H1 (cell line): ENCODE results near the gene GALNT12. TPM values are rescaled to one million over a fixed set of nuclear protein-coding genes. Genes with fewer than 3 reads are reported as not detected.

ENCODE experiments used
- CTCF ChIA-PET: fragments of 300-600 bp; sonication (Branson Sonifier 250); formaldehyde crosslinking; loops from one replicate; lab custom pipeline; 2021; ENCODE audit not compliant: partially characterized antibody; lab: Charles Lee
- POLR2A ChIA-PET: fragments of 300-600 bp; sonication (Branson Sonifier 250); formaldehyde crosslinking; loops from one replicate; lab custom pipeline; 2021; ENCODE audit warnings: inconsistent platforms; ENCODE audit not compliant: partially characterized antibody; lab: Charles Lee
- DNase-seq, 2 experiments: peaks; one replicate each; pipeline versions ENCODE4 v3.0.0 to v3.0.0-alpha.2; 2010 to 2022; ENCODE audit warnings: low spot score in 2 of 2, low read depth in 1 of 2, mixed read lengths in 1 of 2
- FAIRE-seq: peaks from 2 replicates; lab custom pipeline; 2011; peaks lifted over from hg19 to GRCh38; lab: Jason Lieb, UNC
- H2AFZ ChIP-seq: 2 replicates; pipeline ENCODE4 v1.8.1; 2012; ENCODE audit warnings: low read length, inconsistent platforms
- H2AK5ac ChIP-seq: 2 replicates; pipeline ENCODE4 v1.6.1; 2013; ENCODE audit warnings: low read depth, low read length
- H2BK120ac ChIP-seq: replicated peaks from 2 replicates; pipeline ENCODE3; 2013; ENCODE audit warnings: low read depth, low read length, inconsistent platforms
- H2BK12ac ChIP-seq: 2 replicates; pipeline ENCODE4 v1.6.1; 2013; ENCODE audit warnings: low read depth, low read length
- H2BK15ac ChIP-seq: 2 replicates; pipeline ENCODE4 v1.6.1; 2013; ENCODE audit warnings: low read length
- H2BK20ac ChIP-seq: 2 replicates; pipeline ENCODE4 v1.6.1; 2013; ENCODE audit warnings: low read length
- H2BK5ac ChIP-seq: 2 replicates; pipeline ENCODE4 v1.6.1; 2013; ENCODE audit warnings: low read depth, low read length
- H3K14ac ChIP-seq: 2 replicates; pipeline ENCODE4 v1.6.1; 2013; ENCODE audit warnings: inconsistent platforms; ENCODE audit not compliant: insufficient read length
- H3K18ac ChIP-seq: 2 replicates; pipeline ENCODE4 v1.6.1; 2013; ENCODE audit warnings: low read length; ENCODE audit errors: extremely low read depth
- H3K23ac ChIP-seq: 2 replicates; pipeline ENCODE4 v1.6.1; 2013; ENCODE audit warnings: inconsistent platforms; ENCODE audit not compliant: insufficient read length
- H3K23me2 ChIP-seq: 2 replicates; pipeline ENCODE4 v1.6.1; 2013; ENCODE audit warnings: low read depth, low read length
- H3K27ac ChIP-seq: 2 replicates; pipeline ENCODE4 v1.6.1; 2011; ENCODE audit warnings: low read depth, low read length, inconsistent platforms
- H3K27me3 ChIP-seq, 4 experiments: replicated peaks in 1 of 4; 1 replicate in 1 of 4; 2 replicates in 3 of 4; pipeline versions ENCODE4 v1.6.1 to v1.8.1; 2011 to 2013; ENCODE audit warnings: low read length in 3 of 4, mild to moderate bottlenecking in 3 of 4, inconsistent platforms in 2 of 4, mixed read lengths in 2 of 4, moderate library complexity in 1 of 4; ENCODE audit not compliant: control insufficient read depth in 3 of 4, insufficient read depth in 3 of 4; ENCODE audit errors: extremely low read depth in 1 of 4
- H3K36me3 ChIP-seq, 4 experiments: 2 replicates each; pipeline versions ENCODE4 v1.6.1 to v1.8.1; 2011 to 2013; ENCODE audit warnings: mild to moderate bottlenecking in 4 of 4, low read length in 3 of 4, moderate library complexity in 2 of 4, control low read depth in 1 of 4, inconsistent platforms in 1 of 4; ENCODE audit not compliant: insufficient read depth in 4 of 4, control insufficient read depth in 2 of 4
- H3K4ac ChIP-seq: replicated peaks from 2 replicates; pipeline ENCODE3; 2013; ENCODE audit warnings: low read length, low read depth, mixed read lengths, inconsistent platforms; ENCODE audit not compliant: insufficient read length
- H3K4me1 ChIP-seq, 4 experiments: replicated peaks in 1 of 4; 1 replicate in 1 of 4; 2 replicates in 3 of 4; pipeline versions ENCODE4 v1.6.1 to v1.8.1; 2011 to 2013; ENCODE audit warnings: low read length in 3 of 4, inconsistent platforms in 2 of 4, mixed read lengths in 1 of 4; ENCODE audit not compliant: insufficient read depth in 4 of 4, control insufficient read depth in 3 of 4
- H3K4me2 ChIP-seq, 2 experiments: 2 replicates each; pipeline versions ENCODE4 v1.6.1 to v1.8.1; 2011 to 2013; ENCODE audit warnings: low read depth in 2 of 2, low read length in 2 of 2, control low read depth in 1 of 2, inconsistent platforms in 1 of 2, mild to moderate bottlenecking in 1 of 2; ENCODE audit not compliant: insufficient read depth in 1 of 2
- H3K4me3 ChIP-seq, 4 experiments: fragments of 200-600, 300-600 bp in 1 of 4; sonication (generic), shearing (Covaris generic), sonication (Bioruptor Twin) in 1 of 4; 2 replicates each; pipeline versions ENCODE4 v1.5.1 to v1.8.1; 2011 to 2016; ENCODE audit warnings: low read length in 4 of 4, low read depth in 3 of 4, control low read depth in 2 of 4, inconsistent platforms in 2 of 4, mild to moderate bottlenecking in 2 of 4, mixed read lengths in 1 of 4, moderate library complexity in 1 of 4; ENCODE audit not compliant: insufficient read depth in 2 of 4; ENCODE audit errors: extremely low read depth in 1 of 4
- H3K56ac ChIP-seq: replicated peaks from 2 replicates; pipeline ENCODE3; 2013; ENCODE audit warnings: low read depth, mild to moderate bottlenecking, mixed read lengths, low read length, inconsistent platforms; ENCODE audit not compliant: insufficient read length
- H3K79me1 ChIP-seq: 2 replicates; pipeline ENCODE4 v1.6.1; 2013; ENCODE audit warnings: low read depth, low read length, control low read depth
- H3K79me2 ChIP-seq, 2 experiments: 2 replicates each; pipeline versions ENCODE4 v1.6.1 to v1.8.1; 2012 to 2013; ENCODE audit warnings: low read length in 2 of 2, mild to moderate bottlenecking in 2 of 2, inconsistent platforms in 1 of 2; ENCODE audit not compliant: insufficient read depth in 2 of 2, control insufficient read depth in 1 of 2
- H3K9ac ChIP-seq, 4 experiments: replicated peaks in 1 of 4; 1 replicate in 1 of 4; 2 replicates in 3 of 4; pipeline versions ENCODE4 v1.6.1 to v1.8.1; 2011 to 2013; ENCODE audit warnings: low read depth in 3 of 4, low read length in 3 of 4, control low read depth in 2 of 4, mild to moderate bottlenecking in 2 of 4, moderate library complexity in 2 of 4, inconsistent platforms in 1 of 4; ENCODE audit errors: extremely low read depth in 1 of 4
- H3K9me3 ChIP-seq, 2 experiments: 2 replicates each; pipeline versions ENCODE4 v1.6.1 to v1.8.1; 2012 to 2013; ENCODE audit warnings: mild to moderate bottlenecking in 2 of 2, moderate library complexity in 2 of 2, control low read depth in 1 of 2, inconsistent platforms in 1 of 2, low read depth in 1 of 2, low read length in 1 of 2, mixed read lengths in 1 of 2; ENCODE audit not compliant: insufficient read depth in 2 of 2
- H4K20me1 ChIP-seq, 2 experiments: replicated peaks in 1 of 2; 2 replicates each; pipeline versions ENCODE3 to v1.8.1; 2011 to 2013; ENCODE audit warnings: inconsistent platforms in 2 of 2, low read length in 2 of 2, mild to moderate bottlenecking in 1 of 2; ENCODE audit not compliant: insufficient read depth in 2 of 2, control insufficient read depth in 1 of 2
- H4K5ac ChIP-seq: 2 replicates; pipeline ENCODE4 v1.6.1; 2013; ENCODE audit warnings: low read length, low read depth, mixed read lengths, inconsistent platforms; ENCODE audit not compliant: insufficient read length
- H4K8ac ChIP-seq: 2 replicates; pipeline ENCODE4 v1.8.0; 2013; ENCODE audit warnings: mild to moderate bottlenecking, moderate library complexity, low read length, inconsistent platforms; ENCODE audit not compliant: insufficient read depth; ENCODE audit errors: extremely low read depth
- H4K91ac ChIP-seq: replicated peaks from 2 replicates; pipeline ENCODE3; 2013; ENCODE audit warnings: low read length, mixed read lengths, inconsistent platforms; ENCODE audit not compliant: insufficient read length
- ASH2L ChIP-seq: fragments of 200-600, 300-600 bp; sonication (generic); IDR thresholded peaks from one replicate; pipeline ENCODE4 v1.7.1; 2017; ENCODE audit warnings: low read length
- BCL11A ChIP-seq, 2 experiments: IDR thresholded peaks; one replicate each; pipeline ENCODE4 v1.6.1; 2011; ENCODE audit warnings: low read depth in 2 of 2, low read length in 2 of 2, mild to moderate bottlenecking in 2 of 2
- CBX5 ChIP-seq: fragments of 300-800, 300-1000 bp; sonication (generic); IDR thresholded peaks from 2 replicates; pipeline ENCODE4 v1.7.1; 2016; ENCODE audit warnings: antibody characterized with exemption, low read length, low read depth
- CBX8 ChIP-seq: fragments of 300-800, 300-1000 bp; sonication (generic); IDR thresholded peaks from 2 replicates; pipeline ENCODE4 v1.7.1; 2016; ENCODE audit warnings: low read depth, low read length, borderline replicate concordance
- CHD2 ChIP-seq: IDR thresholded peaks from 2 replicates; pipeline ENCODE4 v1.6.1; 2012; ENCODE audit warnings: low read length, improper control_type of control experiment
- HDAC2 ChIP-seq, 2 experiments: fragments of 300-600 bp in 1 of 2; sonication (generic) in 1 of 2; IDR thresholded peaks; 2 replicates each; pipeline ENCODE4 v1.6.1; 2011 to 2012; ENCODE audit warnings: low read depth in 2 of 2, low read length in 2 of 2, mild to moderate bottlenecking in 2 of 2, moderate library complexity in 2 of 2, borderline replicate concordance in 1 of 2, inconsistent platforms in 1 of 2
- HDAC6 ChIP-seq: IDR thresholded peaks from one replicate; pipeline ENCODE4 v1.7.1; 2012; ENCODE audit warnings: low read depth, mild to moderate bottlenecking, inconsistent platforms, low read length, moderate library complexity
- KDM1A ChIP-seq: fragments of 200-600, 300-600 bp; sonication (generic); IDR thresholded peaks from 2 replicates; pipeline ENCODE4 v1.7.1; 2016; ENCODE audit warnings: mild to moderate bottlenecking, low read length, borderline replicate concordance
- POU5F1 ChIP-seq: IDR thresholded peaks from 2 replicates; pipeline ENCODE4 v1.6.1; 2011; ENCODE audit warnings: low read depth, mild to moderate bottlenecking, low read length, moderate library complexity
- SIN3A ChIP-seq, 2 experiments: IDR thresholded peaks in 1 of 2; conservative IDR thresholded peaks in 1 of 2; 2 replicates each; pipeline ENCODE4 v1.6.1; 2011 to 2012; ENCODE audit warnings: low read length in 2 of 2, improper control_type of control experiment in 1 of 2, low read depth in 1 of 2, mild to moderate bottlenecking in 1 of 2
- SIX5 ChIP-seq: IDR thresholded peaks from 2 replicates; pipeline ENCODE4 v1.6.1; 2011; ENCODE audit warnings: mild to moderate bottlenecking, low read depth, low read length
- TAF1 ChIP-seq: IDR thresholded peaks from 2 replicates; pipeline ENCODE4 v1.6.1; 2011; ENCODE audit warnings: mild to moderate bottlenecking, low read depth, low read length
- USF2 ChIP-seq: IDR thresholded peaks from 2 replicates; pipeline ENCODE4 v1.6.1; 2011; ENCODE audit warnings: low read length, improper control_type of control experiment
- WGBS, 2 experiments: shearing (Covaris generic) in 1 of 2; methylation state at CpG; one replicate each; pipeline versions ENCODE4 v1.1.6 to v1.1.7; 2013 to 2015; ENCODE audit warnings: low lambda C conversion rate in 2 of 2, mixed read lengths in 2 of 2, inconsistent platforms in 1 of 2, low coverage in 1 of 2, missing lambda C conversion rate in 1 of 2; ENCODE audit not compliant: insufficient replicate concordance in 2 of 2, insufficient coverage in 1 of 2, insufficient read length in 1 of 2; ENCODE audit errors: extremely low coverage in 1 of 2, missing lambda C conversion rate in 1 of 2; 5-methylcytosine and 5-hydroxymethylcytosine counted together
- polyA plus RNA-seq, 7 experiments: library from polyadenylated mRNA; depleted of rRNA in 3 of 7; stranded (reverse) in 5 of 7; unstranded in 2 of 7; fragments of >200 nt in 5 of 7; fragments of 200-250 nt in 2 of 7; gene quantifications; 1 replicate in 5 of 7; 2 replicates in 1 of 7; 4 replicates in 1 of 7; pipeline versions ENCODE4 v1.2.1 to v1.2.3, GENCODE V29; 2011 to 2013; ENCODE audit warnings: missing spikeins in 2 of 7, mixed read lengths in 2 of 7
- total RNA-seq: library from RNA; stranded (reverse); fragmentation: NEBNext Ultra II Directional; extraction: Animal tissue kit (Norgen Biotek cat#: 25700); gene quantifications from 2 replicates; pipeline ENCODE4 v1.2.1, GENCODE V29; 2021

Gene GALNT12
- total and polyA plus RNA-seq, 2 of the 8 experiments (the other 6 are each of a cell fraction or from before 2014, with no cell fraction given), result 16.2 to 19.6 TPM

GRCh38 chr9:98825414-98825813, 17.9 kb downstream of the GALNT12 start:
- Histone ChIP-seq H4K20me1 (no peaks in the 10 kb centered on the region), H3K4me1 (no peaks in the 10 kb centered on the region), H2BK120ac (no peak overlapping the region), H2BK5ac (no peak overlapping the region), H3K36me3 (peaks cover 0 to 13% (median 0%) of the 10 kb centered on the region in 4 experiments; a peak in 4 of 8 replicates), H3K27ac (no peak overlapping the region), H3K4ac (no peak overlapping the region), H4K91ac (no peak overlapping the region), H3K18ac (no peak overlapping the region), H3K56ac (no peak overlapping the region), H3K4me2 (no peak overlapping the region), H2AK5ac (no peak overlapping the region), H3K27me3 (no peaks in the 10 kb centered on the region), H2BK12ac (no peak overlapping the region), H3K14ac (no peak overlapping the region), H2AFZ (no peak overlapping the region), H3K9me3 (no peaks in the 10 kb centered on the region), H3K79me2 (no peaks in the 10 kb centered on the region), H2BK20ac (no peak overlapping the region), H3K4me3 (no peak overlapping the region), H3K23me2 (no peaks in the 10 kb centered on the region), H2BK15ac (no peak overlapping the region), H3K9ac (no peak overlapping the region), H4K8ac (no peak overlapping the region), H3K23ac (no peak overlapping the region), H4K5ac (no peak overlapping the region), H3K79me1 (no peaks in the 10 kb centered on the region)
- WGBS, 2 experiments, result 97% methylated on average over 3 of the region's 3 CpGs; no CpG with 5 or more reads in 1 of the 2 experiments
- ChIA-PET POLR2A (no interaction called here), CTCF (interaction anchor here (1.2 to 2.5 kb wide), 5 partner anchors 9 to 166 kb away, joined by 3 to 14 read pairs (median 4); partner anchors contain the start of gene GALNT12)
- no peak for DNase-seq
- no peak for FAIRE-seq
- TF ChIP-seq CBX8 (no peak), ASH2L (no peak), SIN3A (conservative IDR thresholded peaks at IDR 0.05 in 1 of 2, IDR thresholded peaks at IDR 0.05 in 1 of 2; ENCODE audit: low read depth in 1 of 2, low read length in 2 of 2) (no peak), HDAC2 (IDR thresholded peaks at IDR 0.05; ENCODE audit: borderline replicate concordance in 1 of 2, low read depth in 2 of 2, low read length in 2 of 2) (no peak), TAF1 (no peak), CHD2 (no peak), KDM1A (no peak), POU5F1 (no peak), BCL11A (IDR thresholded peaks at IDR 0.05; ENCODE audit: low read depth in 2 of 2, low read length in 2 of 2) (no peak), CBX5 (no peak), SIX5 (no peak), HDAC6 (no peak), USF2 (no peak)
